HG03045 (cell line): ENCODE measurements around the gene TOR4A.

Experiments
- ATAC-seq: cut with Tn5 transposase; IDR thresholded peaks from one replicate; pipeline ENCODE4 v1.9.1; 2021; ENCODE audit warnings: mild to moderate bottlenecking, moderate library complexity; ENCODE audit not compliant: unreplicated experiment

TOR4A gene

GRCh38 chr9:137293094-137293481 is 15.6 kb downstream of the TOR4A start:
- no peak for ATAC-seq

GRCh38 chr9:137293482-137294090 is 16.1 kb downstream of the TOR4A start:
- ATAC-seq: no peak

GRCh38 chr9:137294091-137294680 is 16.7 kb downstream of the TOR4A start:
- no peak for ATAC-seq

GRCh38 chr9:137294681-137295237 is 17.2 kb downstream of the TOR4A start:
- ATAC-seq: no peak

- no peak for ATAC-seq
These were observed 17.8 kb downstream of the TOR4A start for GRCh38 chr9:137295238-137295811.

- no peak for ATAC-seq
These were observed 18.5 kb downstream of the TOR4A start for GRCh38 chr9:137295849-137296669.

GRCh38 chr9:137296670-137297664 is 19.4 kb downstream of the TOR4A start:
- ATAC-seq: no peak

GRCh38 chr9:137297966-137298365 is 20.4 kb downstream of the TOR4A start:
- no peak for ATAC-seq

GRCh38 chr9:137298401-137299202 is 21.1 kb downstream of the TOR4A start:
- no peak for ATAC-seq

GRCh38 chr9:137299203-137299565 is 21.7 kb downstream of the TOR4A start:
- no peak for ATAC-seq

GRCh38 chr9:137299938-137300337 is 22.4 kb downstream of the TOR4A start:
- no peak for ATAC-seq

- no peak for ATAC-seq
These were observed 23.1 kb downstream of the TOR4A start for GRCh38 chr9:137300567-137301080.

- peak; percentile 3 for ATAC-seq
These were observed 23.8 kb downstream of the TOR4A start for GRCh38 chr9:137301081-137301947.

GRCh38 chr9:137302118-137302448 is 24.6 kb downstream of the TOR4A start, which contains the start of gene NRARP:
Gene NRARP (minus strand): TSS chr9:137302271. CDS start chr9:137301928, 343 bp downstream.
- ATAC-seq: peak; percentile 65

GRCh38 chr9:137302449-137303150 is 25.1 kb downstream of the TOR4A start:
- peak; percentile 38 for ATAC-seq

- no peak for ATAC-seq
These were observed 25.8 kb downstream of the TOR4A start for GRCh38 chr9:137303151-137303892.

- no peak for ATAC-seq
These were observed 26.4 kb downstream of the TOR4A start for GRCh38 chr9:137303893-137304382.
